Lower lobe of right lung (tissue), 2 donors: ENCODE data around the gene IGFBP1. TPM values are rescaled to one million over a fixed set of nuclear protein-coding genes. Genes with fewer than 3 reads are reported as not detected.

ENCODE experiments used
- ATAC-seq, 2 donors: fragments of 200-7000 bp; cut with Tn5 transposase; one replicate each; pipeline ENCODE4 v1.9.1; 2020 to 2022; ENCODE audit warnings: mild to moderate bottlenecking in 2 of 2, moderate library complexity in 2 of 2
- DNase-seq: peaks from one replicate; pipeline ENCODE4 v3.0.0-alpha.2; 2020
- H3K27ac ChIP-seq: fragments of 200-600 bp; one replicate; pipeline ENCODE4 v1.8.0; 2022
- H3K27me3 ChIP-seq: fragments of 200-600 bp; one replicate; pipeline ENCODE4 v1.8.0; 2022; ENCODE audit warnings: low read depth
- H3K36me3 ChIP-seq: fragments of 200-600 bp; one replicate; pipeline ENCODE4 v1.8.0; 2022; ENCODE audit warnings: mild to moderate bottlenecking
- H3K4me1 ChIP-seq: fragments of 200-600 bp; one replicate; pipeline ENCODE4 v1.8.0; 2022
- H3K4me3 ChIP-seq: fragments of 200-600 bp; one replicate; pipeline ENCODE4 v1.8.0; 2022; ENCODE audit warnings: mild to moderate bottlenecking
- H3K9me3 ChIP-seq: fragments of 200-600 bp; one replicate; pipeline ENCODE4 v1.8.0; 2022
- intact Hi-C: fragments of 100-400 bp; cut with DNase I; formaldehyde crosslinking; loops from one replicate; pipeline ENCODE4 v1.11.0; 2022
- total RNA-seq: library from RNA; stranded (reverse); fragmentation: NEBNext Ultra II Directional; extraction: Animal tissue kit (Norgen Biotek cat#: 25700); gene quantifications from one replicate; pipeline ENCODE4 v1.2.1, GENCODE V29; 2021
- TF ChIP-seq, protein P1 (sequence below): fragments of 200-600 bp; IDR thresholded peaks from one replicate; pipeline ENCODE4 v1.8.0; 2022; ENCODE audit warnings: antibody characterized with exemption, mild to moderate bottlenecking
- donor health status: DM: no; HTN: yes; CAD: no; lungs with severe emphysema.

IGFBP1 gene
- total RNA-seq, 1 donor from 2014 or later: not detected

DNA sequence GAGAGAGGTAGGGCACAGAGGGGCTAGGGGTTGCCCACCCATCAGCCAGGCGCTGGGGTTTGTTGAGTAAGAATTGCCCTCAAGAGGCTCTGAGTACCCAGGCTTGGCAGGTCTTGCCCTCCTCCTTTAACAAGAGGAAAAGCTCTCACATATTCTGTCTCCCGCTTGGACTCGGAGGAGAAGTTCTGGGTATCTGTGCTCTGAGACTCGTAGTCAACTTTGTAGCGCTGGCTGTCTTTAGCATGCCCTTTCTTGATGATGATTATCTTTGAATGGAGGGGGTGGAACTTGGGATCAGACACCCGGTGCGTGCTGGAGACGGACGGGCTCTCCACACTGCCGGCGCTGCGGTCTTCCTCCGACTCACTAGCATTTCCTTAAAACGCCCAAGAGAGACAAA, 28.8 kb downstream of the IGFBP1 start:
- intact Hi-C loops: loop anchor here (10.0 kb wide), 1 partner anchor 1268 kb away; no protein-coding TSS in a partner anchor

DNA sequence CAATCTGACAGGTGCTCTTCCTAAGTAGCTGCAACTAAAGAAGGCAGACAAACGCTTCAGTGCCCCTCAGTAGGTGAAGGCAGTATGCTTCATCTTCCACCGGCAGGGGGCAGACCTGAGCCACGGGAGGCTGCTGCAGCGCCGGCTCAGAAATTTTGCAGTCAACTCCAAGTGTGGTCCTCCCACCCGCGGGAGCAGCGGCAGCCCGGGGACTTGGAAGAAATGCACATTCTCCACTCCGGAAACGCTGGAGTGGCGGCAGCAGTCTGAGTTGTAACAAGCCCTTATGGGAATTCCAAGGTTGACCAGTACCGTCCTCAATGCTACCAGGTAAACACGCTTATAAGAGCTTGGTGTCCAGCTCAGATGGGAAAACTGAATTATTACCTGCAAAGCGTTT, 29.4 kb downstream of the IGFBP1 start:
- H3K4me3 ChIP-seq: peak overlapping the region; percentile 6
- H3K27me3 ChIP-seq: peaks cover 51% of the 10 kb centered on the region

More for the DNA sequence above, 28.8 kb downstream of the IGFBP1 start:
- DNase-seq (no peak), ATAC-seq (no peak)
- H3K36me3 ChIP-seq: no peaks in the 10 kb centered on the region
- H3K27me3 ChIP-seq: peaks cover 46% of the 10 kb centered on the region
- no peak overlapping the region for H3K27ac ChIP-seq
- H3K9me3 ChIP-seq: no peaks in the 10 kb centered on the region
- H3K4me3 ChIP-seq: no peak overlapping the region
- TF ChIP-seq, protein P1, sequence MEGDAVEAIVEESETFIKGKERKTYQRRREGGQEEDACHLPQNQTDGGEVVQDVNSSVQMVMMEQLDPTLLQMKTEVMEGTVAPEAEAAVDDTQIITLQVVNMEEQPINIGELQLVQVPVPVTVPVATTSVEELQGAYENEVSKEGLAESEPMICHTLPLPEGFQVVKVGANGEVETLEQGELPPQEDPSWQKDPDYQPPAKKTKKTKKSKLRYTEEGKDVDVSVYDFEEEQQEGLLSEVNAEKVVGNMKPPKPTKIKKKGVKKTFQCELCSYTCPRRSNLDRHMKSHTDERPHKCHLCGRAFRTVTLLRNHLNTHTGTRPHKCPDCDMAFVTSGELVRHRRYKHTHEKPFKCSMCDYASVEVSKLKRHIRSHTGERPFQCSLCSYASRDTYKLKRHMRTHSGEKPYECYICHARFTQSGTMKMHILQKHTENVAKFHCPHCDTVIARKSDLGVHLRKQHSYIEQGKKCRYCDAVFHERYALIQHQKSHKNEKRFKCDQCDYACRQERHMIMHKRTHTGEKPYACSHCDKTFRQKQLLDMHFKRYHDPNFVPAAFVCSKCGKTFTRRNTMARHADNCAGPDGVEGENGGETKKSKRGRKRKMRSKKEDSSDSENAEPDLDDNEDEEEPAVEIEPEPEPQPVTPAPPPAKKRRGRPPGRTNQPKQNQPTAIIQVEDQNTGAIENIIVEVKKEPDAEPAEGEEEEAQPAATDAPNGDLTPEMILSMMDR: no peak
- H3K4me1 ChIP-seq: peaks cover 19% of the 10 kb centered on the region

DNA sequence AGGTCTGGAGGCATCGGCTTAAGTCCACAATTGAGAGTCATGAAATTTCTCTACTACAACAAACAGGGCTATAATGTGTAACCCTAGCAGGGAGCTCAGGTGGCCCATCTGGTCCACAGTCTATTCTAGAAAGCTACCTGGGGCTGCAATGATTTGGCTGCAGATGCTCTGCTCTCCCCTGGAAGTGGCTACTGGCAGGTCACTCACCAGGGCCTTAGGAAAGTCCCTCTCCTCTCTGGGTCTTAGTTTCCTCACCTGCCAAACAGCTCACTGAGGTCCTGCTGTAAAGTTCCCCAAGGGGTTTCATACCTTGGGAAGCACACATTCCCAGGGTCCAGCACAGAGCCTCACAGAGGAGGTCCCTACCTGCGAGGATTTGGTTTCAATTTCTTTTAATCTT, 30.3 kb downstream of the IGFBP1 start:
- H3K4me3 ChIP-seq: no peak overlapping the region

More for the DNA sequence above, 29.4 kb downstream of the IGFBP1 start:
- Histone ChIP-seq H3K4me1 (peaks cover 23% of the 10 kb centered on the region), H3K36me3 (no peaks in the 10 kb centered on the region), H3K27ac (no peak overlapping the region), H3K9me3 (no peaks in the 10 kb centered on the region)
- TF ChIP-seq, protein P1: peak; percentile 95
- peak; percentile 62 to 75 for ATAC-seq
- intact Hi-C loops: loop anchor here (10.0 kb wide), 1 partner anchor 1267 kb away; no protein-coding TSS in a partner anchor
- DNase-seq: peak; percentile 79

DNA sequence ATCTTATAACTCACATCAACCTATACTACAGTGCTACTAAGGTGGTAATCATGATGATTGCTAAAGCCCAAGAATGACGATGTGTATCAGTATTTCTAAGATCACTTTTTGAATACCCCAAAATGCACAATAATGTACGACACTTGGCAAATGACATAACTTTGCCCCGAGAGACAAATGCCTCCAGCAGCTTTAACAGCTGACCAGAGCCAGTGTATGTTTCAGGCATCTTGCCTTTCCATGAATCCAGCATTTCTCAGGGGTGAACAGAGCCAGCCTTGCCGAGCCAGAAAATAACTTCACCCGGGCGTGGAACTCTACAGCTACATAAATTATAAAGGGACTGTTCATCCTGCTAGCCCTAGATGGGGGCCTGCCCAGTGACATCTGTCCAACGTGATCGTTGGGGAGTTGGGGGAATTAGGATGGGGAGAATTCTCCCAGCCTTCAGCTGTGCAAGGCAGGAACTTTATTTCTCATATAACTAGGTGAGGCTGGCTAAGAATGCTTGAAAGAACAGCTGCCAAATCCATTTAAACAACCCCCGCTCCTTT, 31.0 kb downstream of the IGFBP1 start:
- DNase-seq (no peak), ATAC-seq (no peak)
- H3K4me3 ChIP-seq: peak overlapping the region; percentile 51
- H3K36me3 ChIP-seq: no peaks in the 10 kb centered on the region
- peaks cover 27% of the 10 kb centered on the region for H3K4me1 ChIP-seq
- H3K9me3 ChIP-seq: no peaks in the 10 kb centered on the region
- intact Hi-C loops: loop anchor here (10.0 kb wide), 1 partner anchor 1265 kb away; no protein-coding TSS in a partner anchor
- no peak overlapping the region for H3K27ac ChIP-seq
- TF ChIP-seq, protein P1: no peak
- H3K27me3 ChIP-seq: peaks cover 51% of the 10 kb centered on the region

More for the DNA sequence above, 30.3 kb downstream of the IGFBP1 start:
- ATAC-seq (no peak), DNase-seq (no peak)
- Histone ChIP-seq H3K9me3 (no peaks in the 10 kb centered on the region), H3K27ac (no peak overlapping the region), H3K27me3 (peaks cover 51% of the 10 kb centered on the region), H3K4me1 (peaks cover 27% of the 10 kb centered on the region), H3K36me3 (no peaks in the 10 kb centered on the region)
- intact Hi-C loops: loop anchor here (10.0 kb wide), 1 partner anchor 1266 kb away; no protein-coding TSS in a partner anchor
- TF ChIP-seq, protein P1: no peak

DNA sequence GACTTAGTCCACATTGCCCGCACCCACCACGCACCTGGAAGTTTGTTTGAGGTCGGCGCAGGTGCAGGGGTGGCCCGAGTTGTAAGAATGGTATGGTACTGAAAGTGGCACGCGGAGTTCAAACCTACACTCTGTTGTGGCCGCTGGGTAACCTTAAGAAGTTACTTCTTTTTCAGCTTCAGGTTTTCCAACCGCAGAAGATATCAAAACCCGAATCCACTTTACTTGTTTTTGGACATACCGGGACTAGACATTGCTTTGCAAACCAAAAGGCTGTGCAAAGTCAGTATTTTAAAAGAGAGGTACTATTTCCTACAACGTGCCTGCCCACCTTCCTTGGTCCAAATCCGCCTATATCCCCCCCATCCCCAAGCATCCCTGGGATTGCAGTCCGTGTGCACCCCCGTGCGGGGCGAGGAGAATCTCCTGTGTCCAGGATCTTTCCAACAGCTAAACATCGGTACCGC, 31.7 kb downstream of the IGFBP1 start:
- no peak for ATAC-seq
- Histone ChIP-seq H3K9me3 (no peaks in the 10 kb centered on the region), H3K4me3 (peak overlapping the region; percentile 51), H3K27me3 (peaks cover 51% of the 10 kb centered on the region), H3K36me3 (no peaks in the 10 kb centered on the region), H3K4me1 (peaks cover 27% of the 10 kb centered on the region), H3K27ac (no peak overlapping the region)
- TF ChIP-seq, protein P1: no peak
- intact Hi-C loops: loop anchor here (10.0 kb wide), 1 partner anchor 1265 kb away; no protein-coding TSS in a partner anchor
- DNase-seq: no peak
